HAP-1 (cell line): ENCODE data around the gene RNF220.
A peak's percentile ranks its signal among the peaks of the same experiment; 100 is the strongest.

Experiments
- DNase-seq, 2 experiments: peaks; one replicate each; pipeline ENCODE4 v3.0.0-alpha.2; 2016 to 2020; ENCODE audit warnings: low spot score in 2 of 2
- H3K27me3 ChIP-seq: fragments of 250-450 bp; sonication (Bioruptor Pico); 2 replicates; pipeline ENCODE4 v1.5.1; 2020; ENCODE audit warnings: low read depth, mild to moderate bottlenecking, moderate library complexity
- H3K36me3 ChIP-seq: fragments of 250-450 bp; sonication (Bioruptor Pico); replicated peaks from 2 replicates; pipeline ENCODE4 v1.5.1; 2020; ENCODE audit warnings: mild to moderate bottlenecking
- H3K4me1 ChIP-seq: fragments of 250-450 bp; sonication (Bioruptor Pico); 2 replicates; pipeline ENCODE4 v1.5.1; 2020; ENCODE audit warnings: mild to moderate bottlenecking
- H3K4me3 ChIP-seq: fragments of 250-450 bp; sonication (Bioruptor Pico); 2 replicates; pipeline ENCODE4 v1.5.1; 2020; ENCODE audit warnings: mild to moderate bottlenecking, moderate library complexity
- H3K9me3 ChIP-seq: fragments of 250-450 bp; sonication (Bioruptor Pico); 2 replicates; pipeline ENCODE4 v1.5.1; 2020; ENCODE audit warnings: mild to moderate bottlenecking, moderate library complexity
- in situ Hi-C: fragments of 300-500 bp; cut with MboI; formaldehyde crosslinking; loops from 3 replicates; pipeline ENCODE4 v1.14.3; 2020; ENCODE audit warnings: low sequenced_read_pairs, inconsistent platforms, mixed read lengths

Gene RNF220

GRCh38 chr1:44631647-44632539 lies 226.8 kb downstream of the RNF220 start:
- in situ Hi-C loops = no loop called here
- no peaks in the 10 kb centered on the region for H3K9me3 ChIP-seq
- DNase-seq = peak; percentile 85 to 92
- peak overlapping the region; percentile 58 for H3K4me3 ChIP-seq
- peaks cover 33% of the 10 kb centered on the region for H3K36me3 ChIP-seq
- no peaks in the 10 kb centered on the region for H3K27me3 ChIP-seq
- H3K4me1 ChIP-seq = peaks cover 13% of the 10 kb centered on the region

GRCh38 chr1:44632598-44632997 lies 227.5 kb downstream of the RNF220 start:
- no peak for DNase-seq
- Histone ChIP-seq H3K36me3 (peaks cover 40% of the 10 kb centered on the region), H3K4me1 (peaks cover 13% of the 10 kb centered on the region), H3K4me3 (peak overlapping the region; percentile 58), H3K9me3 (no peaks in the 10 kb centered on the region), H3K27me3 (no peaks in the 10 kb centered on the region)
- in situ Hi-C loops = no loop called here

GRCh38 chr1:44634606-44635189 lies 229.6 kb downstream of the RNF220 start:
- Histone ChIP-seq H3K27me3 (no peaks in the 10 kb centered on the region), H3K9me3 (no peaks in the 10 kb centered on the region), H3K4me3 (no peak overlapping the region), H3K4me1 (peaks cover 13% of the 10 kb centered on the region), H3K36me3 (peaks cover 58% of the 10 kb centered on the region)
- in situ Hi-C loops = no loop called here
- no peak for DNase-seq

GRCh38 chr1:44635439-44635838 lies 230.4 kb downstream of the RNF220 start:
- Histone ChIP-seq H3K27me3 (no peaks in the 10 kb centered on the region), H3K36me3 (peaks cover 64% of the 10 kb centered on the region), H3K9me3 (no peaks in the 10 kb centered on the region), H3K4me1 (peaks cover 13% of the 10 kb centered on the region), H3K4me3 (no peak overlapping the region)
- DNase-seq = no peak
- in situ Hi-C loops = no loop called here

- Histone ChIP-seq H3K4me1 (peaks cover 11% of the 10 kb centered on the region), H3K36me3 (peaks cover 70% of the 10 kb centered on the region)
- in situ Hi-C loops = no loop called here
Measured at GRCh38 chr1:44636083-44636687, 231.1 kb downstream of the RNF220 start.

GRCh38 chr1:44636688-44637598 lies 231.9 kb downstream of the RNF220 start:
- Histone ChIP-seq H3K36me3 (peaks cover 76% of the 10 kb centered on the region), H3K9me3 (no peaks in the 10 kb centered on the region), H3K27me3 (no peaks in the 10 kb centered on the region), H3K4me3 (no peak overlapping the region), H3K4me1 (peaks cover 8% of the 10 kb centered on the region; the same call in 1 of the 2 replicates)
- no peak for DNase-seq
- in situ Hi-C loops = no loop called here

More at GRCh38 chr1:44636083-44636687, 231.1 kb downstream of the RNF220 start:
- Histone ChIP-seq H3K4me3 (no peak overlapping the region), H3K9me3 (no peaks in the 10 kb centered on the region), H3K27me3 (no peaks in the 10 kb centered on the region)
- DNase-seq = no peak

- H3K36me3 ChIP-seq = peaks cover 83% of the 10 kb centered on the region
- in situ Hi-C loops = no loop called here
Measured at GRCh38 chr1:44637702-44638411, 232.8 kb downstream of the RNF220 start.

GRCh38 chr1:44640200-44640853 lies 235.3 kb downstream of the RNF220 start:
- peaks cover 89% of the 10 kb centered on the region for H3K36me3 ChIP-seq
- H3K4me3 ChIP-seq = no peak overlapping the region
- in situ Hi-C loops = no loop called here

More at GRCh38 chr1:44637702-44638411, 232.8 kb downstream of the RNF220 start:
- no peaks in the 10 kb centered on the region for H3K9me3 ChIP-seq
- no peaks in the 10 kb centered on the region for H3K27me3 ChIP-seq
- H3K4me1 ChIP-seq = peaks cover 4% of the 10 kb centered on the region; the same call in 1 of the 2 replicates
- H3K4me3 ChIP-seq = no peak overlapping the region
- no peak for DNase-seq

GRCh38 chr1:44641126-44642102 lies 236.4 kb downstream of the RNF220 start:
- Histone ChIP-seq H3K36me3 (peaks cover 86% of the 10 kb centered on the region), H3K9me3 (no peaks in the 10 kb centered on the region), H3K4me1 (no peaks in the 10 kb centered on the region), H3K27me3 (no peaks in the 10 kb centered on the region), H3K4me3 (no peak overlapping the region)
- no peak for DNase-seq
- in situ Hi-C loops = no loop called here

More at GRCh38 chr1:44640200-44640853, 235.3 kb downstream of the RNF220 start:
- Histone ChIP-seq H3K27me3 (no peaks in the 10 kb centered on the region), H3K4me1 (no peaks in the 10 kb centered on the region), H3K9me3 (no peaks in the 10 kb centered on the region)
- DNase-seq = no peak

GRCh38 chr1:44642255-44642654 lies 237.2 kb downstream of the RNF220 start:
- no peak overlapping the region for H3K4me3 ChIP-seq
- in situ Hi-C loops = no loop called here
- DNase-seq = no peak
- H3K36me3 ChIP-seq = peaks cover 84% of the 10 kb centered on the region
- H3K27me3 ChIP-seq = no peaks in the 10 kb centered on the region
- H3K9me3 ChIP-seq = no peaks in the 10 kb centered on the region
- H3K4me1 ChIP-seq = no peaks in the 10 kb centered on the region

- Histone ChIP-seq H3K27me3 (no peaks in the 10 kb centered on the region), H3K4me1 (no peaks in the 10 kb centered on the region), H3K36me3 (peaks cover 84% of the 10 kb centered on the region), H3K4me3 (no peak overlapping the region), H3K9me3 (no peaks in the 10 kb centered on the region)
- no peak for DNase-seq
- in situ Hi-C loops = no loop called here
Measured at GRCh38 chr1:44642925-44643324, 237.9 kb downstream of the RNF220 start.
